Peyer's patch (tissue), 4 donors: ENCODE results near the gene RAI14. TPM values are rescaled to one million over a fixed set of nuclear protein-coding genes. Genes with fewer than 3 reads are reported as not detected.

Source experiments
- DNase-seq, 3 donors: peaks; one replicate each; pipeline ENCODE4 v3.0.0-alpha.2; 2017 to 2019
- H3K27ac ChIP-seq, 4 donors: fragments of 200-600 bp; sonication (generic); one replicate each; pipeline ENCODE4 v1.5.1; 2016 to 2019
- H3K27me3 ChIP-seq, 2 donors: fragments of 200-600 bp; sonication (generic); one replicate each; pipeline ENCODE4 v1.5.1; 2019
- H3K36me3 ChIP-seq, 3 donors: fragments of 200-600 bp; sonication (generic); one replicate each; pipeline ENCODE4 v1.5.1; 2016 to 2019
- H3K4me1 ChIP-seq, 4 donors: fragments of 200-600 bp; sonication (generic); one replicate each; pipeline ENCODE4 v1.5.1; 2016 to 2019
- H3K4me3 ChIP-seq, 4 donors: fragments of 200-600 bp; sonication (generic); 1 replicate in 3 of 4; 2 replicates in 1 of 4; pipeline ENCODE4 v1.5.1; 2016 to 2019; ENCODE audit warnings: mild to moderate bottlenecking in 1 of 4
- H3K9me3 ChIP-seq, 4 donors: fragments of 200-600 bp; sonication (generic); one replicate each; pipeline ENCODE4 v1.5.1; 2016 to 2019; ENCODE audit warnings: mild to moderate bottlenecking in 1 of 4
- POLR2A ChIP-seq, 2 donors: fragments of 450-650 bp; IDR thresholded peaks; one replicate each; pipeline ENCODE4 v1.5.1; 2017; ENCODE audit warnings: antibody characterized with exemption in 2 of 2, mild to moderate bottlenecking in 2 of 2, moderate library complexity in 2 of 2
- total RNA-seq, 4 donors: library from RNA; depleted of rRNA; stranded (reverse); fragments of >200 nt; gene quantifications; one replicate each; pipeline ENCODE4 v1.1.0, GENCODE V29; 2016
- TF ChIP-seq, protein P1 (sequence below), 6 experiments: fragments of 450-650 bp in 4 of 6; fragments of 200-600 bp in 2 of 6; sonication (generic) in 1 of 6; IDR thresholded peaks; one replicate each; pipeline ENCODE4 v1.5.1; 2017 to 2019; ENCODE audit warnings: antibody characterized with exemption in 6 of 6, mild to moderate bottlenecking in 3 of 6, moderate library complexity in 1 of 6

The RAI14 gene
- total RNA-seq, 4 donors from 2014 or later, result 5.0 to 182 (median 6.4) TPM

DNA sequence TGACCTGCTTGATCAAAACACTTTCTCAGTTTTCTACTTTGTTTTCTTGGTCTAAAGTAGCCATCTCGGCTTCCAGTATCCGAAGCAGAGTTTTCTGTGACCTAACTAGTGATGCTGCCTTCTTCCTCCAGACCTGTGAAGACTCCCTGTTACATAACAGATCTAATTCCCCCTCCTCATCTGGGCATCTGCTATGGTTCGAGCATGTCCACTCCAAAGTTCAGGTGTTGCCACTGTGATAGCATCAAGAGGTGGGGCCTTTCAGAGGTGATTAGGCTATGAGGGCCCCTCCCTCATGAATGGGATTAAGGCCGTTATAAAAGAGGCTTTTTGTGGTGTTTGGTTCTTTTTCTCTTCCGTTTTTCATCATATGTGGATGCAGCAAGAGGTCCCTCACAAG is 203.1 kb downstream of the RAI14 start:
- Histone ChIP-seq H3K27me3 (no peaks in the 10 kb centered on the region), H3K27ac (no peak overlapping the region), H3K36me3 (no peaks in the 10 kb centered on the region), H3K4me3 (no peak overlapping the region), H3K9me3 (no peaks in the 10 kb centered on the region), H3K4me1 (no peaks in the 10 kb centered on the region)
- no peak for DNase-seq
- TF ChIP-seq, protein P1, sequence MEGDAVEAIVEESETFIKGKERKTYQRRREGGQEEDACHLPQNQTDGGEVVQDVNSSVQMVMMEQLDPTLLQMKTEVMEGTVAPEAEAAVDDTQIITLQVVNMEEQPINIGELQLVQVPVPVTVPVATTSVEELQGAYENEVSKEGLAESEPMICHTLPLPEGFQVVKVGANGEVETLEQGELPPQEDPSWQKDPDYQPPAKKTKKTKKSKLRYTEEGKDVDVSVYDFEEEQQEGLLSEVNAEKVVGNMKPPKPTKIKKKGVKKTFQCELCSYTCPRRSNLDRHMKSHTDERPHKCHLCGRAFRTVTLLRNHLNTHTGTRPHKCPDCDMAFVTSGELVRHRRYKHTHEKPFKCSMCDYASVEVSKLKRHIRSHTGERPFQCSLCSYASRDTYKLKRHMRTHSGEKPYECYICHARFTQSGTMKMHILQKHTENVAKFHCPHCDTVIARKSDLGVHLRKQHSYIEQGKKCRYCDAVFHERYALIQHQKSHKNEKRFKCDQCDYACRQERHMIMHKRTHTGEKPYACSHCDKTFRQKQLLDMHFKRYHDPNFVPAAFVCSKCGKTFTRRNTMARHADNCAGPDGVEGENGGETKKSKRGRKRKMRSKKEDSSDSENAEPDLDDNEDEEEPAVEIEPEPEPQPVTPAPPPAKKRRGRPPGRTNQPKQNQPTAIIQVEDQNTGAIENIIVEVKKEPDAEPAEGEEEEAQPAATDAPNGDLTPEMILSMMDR (IDR thresholded peaks at IDR 0.05), result no peak
- TF ChIP-seq POLR2A (IDR thresholded peaks at IDR 0.05), result no peak

DNA sequence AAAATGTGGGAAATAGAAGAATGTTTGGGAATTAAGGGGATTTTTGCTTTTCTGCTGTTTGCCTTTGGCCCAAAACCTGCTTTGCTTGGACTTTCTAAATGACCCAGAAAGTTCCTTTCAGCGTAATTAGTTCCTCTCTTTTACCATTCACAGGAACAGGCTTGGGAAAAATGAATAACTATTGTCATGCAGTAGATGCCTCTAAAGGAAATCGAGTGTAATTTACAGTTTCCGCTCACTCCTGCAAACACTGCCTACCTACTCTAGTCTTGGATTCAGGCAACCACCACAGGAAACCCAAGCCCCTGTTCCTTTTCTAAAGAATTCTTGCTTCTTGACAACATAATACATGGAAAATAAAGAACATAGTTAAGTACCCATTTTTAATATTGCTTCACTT is 207.8 kb downstream of the RAI14 start:
- Histone ChIP-seq H3K9me3 (no peaks in the 10 kb centered on the region), H3K27ac (no peak overlapping the region), H3K4me1 (no peaks in the 10 kb centered on the region), H3K36me3 (no peaks in the 10 kb centered on the region), H3K4me3 (no peak overlapping the region), H3K27me3 (no peaks in the 10 kb centered on the region)
- no peak for DNase-seq
- TF ChIP-seq, protein P1 (IDR thresholded peaks at IDR 0.05), result no peak
- TF ChIP-seq POLR2A (IDR thresholded peaks at IDR 0.05), result no peak

DNA sequence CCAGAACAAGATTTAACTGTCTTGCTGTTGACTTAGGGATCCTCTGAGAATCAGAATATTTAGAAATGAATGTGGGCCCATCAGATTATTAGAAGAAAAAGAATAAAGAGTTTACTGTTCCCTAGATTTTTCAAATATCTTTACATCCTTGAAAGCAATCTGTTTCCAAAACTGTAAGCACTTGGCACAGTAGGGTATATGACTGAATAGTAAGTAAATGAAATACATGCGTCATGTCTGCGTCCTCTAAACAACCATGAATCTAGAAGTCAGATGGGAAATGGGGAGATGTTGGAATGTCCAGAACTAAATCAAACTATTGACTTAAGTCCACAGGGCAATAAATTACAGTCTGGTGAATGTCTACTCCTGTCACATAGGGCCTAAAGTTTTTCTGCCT is 209.0 kb downstream of the RAI14 start:
- no peaks in the 10 kb centered on the region for H3K36me3 ChIP-seq
- no peaks in the 10 kb centered on the region for H3K9me3 ChIP-seq
- no peak overlapping the region for H3K4me3 ChIP-seq
- TF ChIP-seq, protein P1 (IDR thresholded peaks at IDR 0.05), result no peak
- TF ChIP-seq POLR2A (IDR thresholded peaks at IDR 0.05), result no peak
- H3K27ac ChIP-seq, result no peak overlapping the region
- DNase-seq, result no peak
- no peaks in the 10 kb centered on the region for H3K27me3 ChIP-seq
- no peaks in the 10 kb centered on the region for H3K4me1 ChIP-seq

DNA sequence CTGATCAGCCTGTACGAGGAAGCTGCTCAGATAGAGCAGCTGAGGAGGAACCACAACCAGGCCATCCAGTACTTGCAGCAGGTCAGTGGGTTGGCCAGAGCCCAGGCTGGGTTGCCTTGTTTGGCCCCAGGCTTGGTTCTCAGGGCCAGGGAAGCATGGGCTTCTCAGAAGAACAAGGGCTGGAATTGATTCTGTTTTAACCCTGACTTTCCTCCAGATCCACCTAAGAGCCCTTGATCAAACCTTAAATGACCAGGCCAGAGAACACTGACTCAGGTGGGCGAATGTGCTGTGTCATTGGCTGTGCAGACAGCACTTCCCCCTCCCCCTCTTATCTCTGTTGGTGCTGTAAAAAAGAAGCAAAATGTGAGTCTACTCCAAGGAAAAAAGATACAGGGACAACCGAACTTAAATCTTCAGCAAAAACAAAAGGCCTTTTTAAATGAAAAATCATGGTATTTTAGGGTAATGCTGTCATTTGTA is 210.9 kb downstream of the RAI14 start:
- Histone ChIP-seq H3K9me3 (no peaks in the 10 kb centered on the region), H3K4me3 (no peak overlapping the region), H3K27ac (no peak overlapping the region), H3K27me3 (no peaks in the 10 kb centered on the region), H3K36me3 (no peaks in the 10 kb centered on the region), H3K4me1 (no peaks in the 10 kb centered on the region)
- DNase-seq, result no peak
- no peak for TF ChIP-seq POLR2A (IDR thresholded peaks at IDR 0.05)
- TF ChIP-seq, protein P1 (IDR thresholded peaks at IDR 0.05), result no peak

DNA sequence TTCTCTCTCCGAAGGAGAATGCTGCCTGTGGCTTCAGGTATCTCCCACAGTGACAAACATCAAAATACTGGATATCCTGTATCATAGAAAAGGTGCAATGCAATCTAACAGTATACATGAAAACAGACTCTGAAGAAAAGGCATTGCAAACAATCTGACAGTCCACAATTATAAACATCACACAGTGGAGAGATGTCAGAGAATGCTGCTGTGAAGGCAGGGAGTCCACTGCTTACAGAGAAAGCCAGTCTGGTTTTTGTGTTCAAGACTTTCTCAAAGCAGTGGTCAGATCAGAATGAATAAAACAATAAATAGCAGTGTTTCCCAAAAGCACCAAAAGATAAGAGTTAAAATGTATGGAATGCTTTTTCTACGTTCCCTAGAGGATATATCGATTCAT is 211.5 kb downstream of the RAI14 start:
- no peak overlapping the region for H3K4me3 ChIP-seq
- H3K9me3 ChIP-seq, result no peaks in the 10 kb centered on the region
- H3K27ac ChIP-seq, result no peak overlapping the region
- DNase-seq, result no peak
- no peaks in the 10 kb centered on the region for H3K4me1 ChIP-seq
- TF ChIP-seq, protein P1 (IDR thresholded peaks at IDR 0.05), result no peak
- TF ChIP-seq POLR2A (IDR thresholded peaks at IDR 0.05), result no peak
- H3K36me3 ChIP-seq, result no peaks in the 10 kb centered on the region
- H3K27me3 ChIP-seq, result no peaks in the 10 kb centered on the region

DNA sequence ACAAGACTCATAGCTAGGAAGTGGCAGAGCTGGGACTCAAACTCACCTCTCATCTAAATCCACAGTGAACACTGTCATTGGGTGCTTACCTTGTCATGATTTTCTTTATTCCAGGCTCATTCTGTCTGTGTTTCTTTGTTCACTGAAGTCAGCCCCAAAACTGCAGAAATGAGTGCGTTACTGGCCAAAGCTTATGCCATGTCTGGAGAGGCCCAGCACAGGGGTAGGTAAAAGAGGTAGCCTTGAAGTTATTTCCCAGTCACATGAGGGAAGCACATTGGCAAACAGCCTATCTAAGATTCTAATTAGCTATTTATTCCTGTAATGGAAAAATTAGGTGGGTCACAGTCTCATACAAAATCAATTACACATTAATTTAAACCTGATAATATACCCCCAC is 212.7 kb downstream of the RAI14 start:
- Histone ChIP-seq H3K27me3 (no peaks in the 10 kb centered on the region), H3K4me1 (no peaks in the 10 kb centered on the region), H3K36me3 (no peaks in the 10 kb centered on the region), H3K9me3 (no peaks in the 10 kb centered on the region), H3K4me3 (no peak overlapping the region), H3K27ac (no peak overlapping the region)
- TF ChIP-seq, protein P1 (IDR thresholded peaks at IDR 0.05), result no peak
- TF ChIP-seq POLR2A (IDR thresholded peaks at IDR 0.05), result no peak
- no peak for DNase-seq
